ENCODE data around the gene ZNF787.

The ZNF787 gene

DNA sequence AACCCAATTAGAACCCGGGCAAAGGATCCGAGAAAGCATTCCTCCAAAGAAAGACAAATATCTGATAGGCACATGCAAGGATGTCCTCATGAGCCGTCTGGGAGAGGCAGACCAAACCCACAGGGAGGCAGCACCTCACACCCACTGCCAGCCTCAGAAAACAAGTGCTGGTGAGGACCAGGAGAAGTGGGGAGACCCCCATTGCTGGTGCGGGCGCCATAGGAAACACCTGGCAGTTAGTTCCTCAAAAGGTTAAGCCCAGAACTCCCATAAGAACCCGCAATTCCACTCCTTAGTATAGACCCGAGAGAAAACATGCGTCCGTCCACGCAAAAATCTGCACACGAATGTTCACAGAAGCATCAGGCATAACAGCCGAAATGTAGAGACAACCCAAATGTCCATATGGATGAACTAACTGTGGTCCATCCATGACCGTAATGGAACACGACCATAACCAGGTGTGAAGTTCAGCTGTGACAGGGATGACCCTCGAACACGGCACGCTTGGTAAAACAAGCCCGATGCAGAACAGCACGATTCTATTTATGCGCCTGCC lies 7.9 kb downstream of the ZNF787 start:
- DNase-seq (ENCODE audit: low spot score), result no peak
- in situ Hi-C loops (cut with MboI; ENCODE audit: low sequenced_read_pairs, unreplicated experiment), result no loop called here
- TF ChIP-seq, protein P1, sequence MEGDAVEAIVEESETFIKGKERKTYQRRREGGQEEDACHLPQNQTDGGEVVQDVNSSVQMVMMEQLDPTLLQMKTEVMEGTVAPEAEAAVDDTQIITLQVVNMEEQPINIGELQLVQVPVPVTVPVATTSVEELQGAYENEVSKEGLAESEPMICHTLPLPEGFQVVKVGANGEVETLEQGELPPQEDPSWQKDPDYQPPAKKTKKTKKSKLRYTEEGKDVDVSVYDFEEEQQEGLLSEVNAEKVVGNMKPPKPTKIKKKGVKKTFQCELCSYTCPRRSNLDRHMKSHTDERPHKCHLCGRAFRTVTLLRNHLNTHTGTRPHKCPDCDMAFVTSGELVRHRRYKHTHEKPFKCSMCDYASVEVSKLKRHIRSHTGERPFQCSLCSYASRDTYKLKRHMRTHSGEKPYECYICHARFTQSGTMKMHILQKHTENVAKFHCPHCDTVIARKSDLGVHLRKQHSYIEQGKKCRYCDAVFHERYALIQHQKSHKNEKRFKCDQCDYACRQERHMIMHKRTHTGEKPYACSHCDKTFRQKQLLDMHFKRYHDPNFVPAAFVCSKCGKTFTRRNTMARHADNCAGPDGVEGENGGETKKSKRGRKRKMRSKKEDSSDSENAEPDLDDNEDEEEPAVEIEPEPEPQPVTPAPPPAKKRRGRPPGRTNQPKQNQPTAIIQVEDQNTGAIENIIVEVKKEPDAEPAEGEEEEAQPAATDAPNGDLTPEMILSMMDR (IDR thresholded peaks at IDR 0.05; ENCODE audit: borderline replicate concordance, control extremely low read depth, extremely low read depth, insufficient read depth, missing control alignments), result no peak

DNA sequence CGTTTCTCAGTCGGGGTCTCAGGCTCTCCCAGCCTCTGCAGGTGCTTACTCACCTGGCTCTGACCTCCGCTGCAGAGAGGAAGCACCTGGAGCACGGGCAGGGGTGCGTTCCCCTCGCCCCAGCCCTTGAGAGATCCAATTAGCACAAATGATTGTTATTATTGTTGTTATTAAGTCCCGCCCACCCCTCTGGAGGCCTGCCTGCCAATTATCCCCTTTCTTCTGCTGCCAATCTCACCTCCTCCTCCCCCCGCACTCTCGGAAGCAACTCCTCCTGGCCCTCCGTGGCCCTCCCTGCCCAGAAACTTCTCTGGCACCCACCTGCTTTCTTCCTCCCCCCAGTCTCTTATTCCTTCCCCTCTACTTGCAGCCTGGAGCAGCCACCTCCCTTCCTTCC lies 8.8 kb downstream of the ZNF787 start:
- DNase-seq (ENCODE audit: low spot score), result no peak
- in situ Hi-C loops (cut with MboI; ENCODE audit: low sequenced_read_pairs, unreplicated experiment), result no loop called here
- TF ChIP-seq, protein P1 (IDR thresholded peaks at IDR 0.05; ENCODE audit: borderline replicate concordance, control extremely low read depth, extremely low read depth, insufficient read depth, missing control alignments), result no peak

DNA sequence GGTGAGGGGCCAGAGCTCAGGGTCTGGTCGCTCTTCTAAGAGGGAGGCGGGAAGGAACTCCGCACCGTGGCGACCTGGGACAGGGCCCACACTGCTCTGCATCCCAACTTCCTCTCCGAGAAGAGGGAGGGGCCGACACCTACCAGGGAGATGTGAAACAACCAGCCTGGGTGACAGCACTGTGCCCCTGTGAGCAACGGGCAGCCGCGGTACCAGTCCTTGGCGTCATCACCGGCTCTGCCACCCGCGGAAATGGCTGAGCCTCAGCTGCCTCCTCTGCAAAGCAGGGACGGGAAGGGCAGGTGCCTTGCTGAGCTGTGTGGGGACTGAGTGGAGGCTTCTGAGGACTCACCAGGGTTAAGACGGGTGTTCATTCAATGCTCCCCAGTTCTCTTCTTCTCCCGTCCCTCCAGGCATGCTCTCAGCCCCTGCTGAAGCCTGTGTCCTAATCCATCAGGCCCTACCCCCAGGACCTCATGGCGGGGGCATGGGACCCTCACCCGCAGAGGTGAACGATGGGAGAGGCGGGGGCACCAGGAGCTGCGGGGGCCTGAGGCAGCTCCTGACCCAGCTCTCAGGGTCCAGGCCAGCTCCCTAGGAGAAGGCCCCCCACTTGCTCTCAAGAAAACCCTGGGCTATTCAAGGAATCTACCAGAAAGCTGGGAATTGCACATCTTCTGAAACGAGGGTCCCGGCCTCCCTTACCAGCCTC lies 9.3 kb downstream of the ZNF787 start:
- TF ChIP-seq, protein P1 (IDR thresholded peaks at IDR 0.05; ENCODE audit: borderline replicate concordance, control extremely low read depth, extremely low read depth, insufficient read depth, missing control alignments), result no peak
- in situ Hi-C loops (cut with MboI; ENCODE audit: low sequenced_read_pairs, unreplicated experiment), result no loop called here
- peak; percentile 70 for DNase-seq (ENCODE audit: low spot score)

DNA sequence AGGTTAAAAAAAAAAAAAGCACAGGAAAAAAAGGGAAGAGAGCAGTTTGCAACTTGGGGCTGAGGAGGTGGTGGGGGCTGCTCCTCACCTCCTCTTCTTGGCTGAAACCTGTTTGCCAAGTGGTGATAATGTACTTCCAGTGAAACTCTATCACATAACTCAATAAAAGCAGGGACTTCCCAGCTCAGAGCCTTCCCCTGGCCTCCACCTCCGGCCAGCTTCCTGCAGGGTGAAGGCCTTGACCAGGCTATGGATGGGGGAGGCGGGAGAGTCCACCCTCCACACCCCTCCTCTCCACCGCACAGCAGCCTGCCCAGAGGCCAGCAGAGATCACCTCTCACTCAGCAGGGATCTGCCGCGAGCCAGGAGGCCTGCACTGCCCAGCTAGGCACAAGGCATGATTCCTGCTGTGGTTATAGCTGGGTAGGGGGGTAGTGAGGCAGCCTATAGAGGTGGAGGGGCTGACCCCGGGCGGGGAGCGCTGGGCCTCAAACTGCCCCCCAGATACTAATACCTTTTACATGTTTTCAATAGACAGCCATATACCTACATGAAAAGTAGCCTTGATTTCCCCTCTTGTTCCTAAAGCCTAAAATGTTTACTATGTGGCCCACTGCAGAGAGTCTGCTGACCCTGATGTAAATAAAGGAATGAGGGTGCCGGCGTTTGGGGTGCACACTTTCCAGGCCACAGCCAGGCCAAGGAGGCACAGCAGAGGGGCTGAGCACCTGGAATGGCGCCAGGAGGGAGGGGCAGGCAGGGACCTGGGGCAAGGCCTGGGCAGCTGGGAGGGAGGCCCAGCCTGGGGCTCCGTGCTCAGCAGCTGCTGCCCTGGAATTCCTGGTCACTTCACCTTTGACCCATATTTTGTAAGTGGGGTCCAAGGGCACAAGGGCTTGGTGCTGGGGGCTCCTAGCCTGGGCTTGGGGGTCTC lies 10.3 kb downstream of the ZNF787 start:
- peak; percentile 45 for DNase-seq (ENCODE audit: low spot score)
- TF ChIP-seq, protein P1 (IDR thresholded peaks at IDR 0.05; ENCODE audit: borderline replicate concordance, control extremely low read depth, extremely low read depth, insufficient read depth, missing control alignments), result no peak
- in situ Hi-C loops (cut with MboI; ENCODE audit: low sequenced_read_pairs, unreplicated experiment), result no loop called here

DNA sequence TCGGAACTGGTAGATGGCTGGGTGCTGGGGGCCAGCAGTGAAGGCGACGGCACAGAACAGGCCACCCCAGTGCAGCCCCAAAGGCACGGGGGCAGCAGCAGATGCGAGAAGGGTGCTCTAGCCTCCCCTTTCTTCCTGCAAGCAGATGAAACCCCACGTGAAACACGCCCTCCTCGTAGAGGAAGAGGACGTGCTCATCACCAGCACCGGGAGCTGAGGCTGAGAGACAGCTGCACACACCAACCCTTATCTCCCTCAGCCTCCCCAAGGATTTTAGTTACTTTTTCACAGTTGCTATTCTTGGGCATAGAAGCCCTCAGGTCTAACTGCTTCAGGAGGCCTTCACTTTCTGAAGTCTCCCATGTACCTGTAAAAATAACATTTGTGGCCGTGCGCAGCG lies 11.9 kb downstream of the ZNF787 start:
- TF ChIP-seq, protein P1 (IDR thresholded peaks at IDR 0.05; ENCODE audit: borderline replicate concordance, control extremely low read depth, extremely low read depth, insufficient read depth, missing control alignments), result no peak
- DNase-seq (ENCODE audit: low spot score), result peak; percentile 47
- in situ Hi-C loops (cut with MboI; ENCODE audit: low sequenced_read_pairs, unreplicated experiment), result no loop called here

DNA sequence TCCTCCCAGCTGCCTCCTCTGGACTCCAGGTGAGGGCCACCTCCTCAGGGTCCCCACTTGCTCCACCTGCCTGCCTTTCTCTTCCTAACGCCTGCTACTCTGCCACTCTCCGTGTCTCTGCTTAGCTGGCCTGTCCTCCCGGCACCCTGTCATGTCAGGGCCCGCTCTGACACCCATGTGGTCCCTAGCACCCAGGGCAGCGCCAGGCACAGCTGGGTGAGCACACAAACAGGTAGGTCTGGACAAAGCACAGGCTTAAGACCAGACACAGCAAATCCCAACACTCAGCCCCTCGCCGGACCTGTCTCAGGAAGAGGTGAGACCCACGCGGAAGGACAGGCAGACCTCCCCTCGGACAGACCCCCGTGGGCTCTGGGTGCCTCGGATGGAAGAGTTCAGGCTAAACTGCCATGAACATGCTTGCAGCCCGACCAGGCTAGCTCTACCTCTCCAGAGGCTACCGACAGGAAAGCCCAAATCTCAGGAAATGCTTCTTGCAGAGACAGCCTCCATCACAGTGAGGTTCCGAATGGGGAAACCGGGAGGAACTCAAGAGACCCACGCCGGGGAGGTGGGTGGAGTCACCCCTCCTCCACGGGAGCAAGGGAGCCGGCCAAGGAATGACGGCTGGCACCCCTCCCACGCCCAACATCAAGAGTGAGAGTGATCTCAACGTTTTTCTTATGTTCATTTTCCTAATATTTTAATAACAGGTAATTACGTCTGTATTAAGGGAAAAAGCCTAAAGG lies 12.5 kb downstream of the ZNF787 start:
- no peak for DNase-seq (ENCODE audit: low spot score)
- in situ Hi-C loops (cut with MboI; ENCODE audit: low sequenced_read_pairs, unreplicated experiment), result no loop called here
- TF ChIP-seq, protein P1 (IDR thresholded peaks at IDR 0.05; ENCODE audit: borderline replicate concordance, control extremely low read depth, extremely low read depth, insufficient read depth, missing control alignments), result no peak
